GM21360 (cell line): ENCODE data around the gene GPR27.

Experiments used
- ATAC-seq: cut with Tn5 transposase; IDR thresholded peaks from one replicate; pipeline ENCODE4 v1.9.1; 2021; ENCODE audit warnings: mild to moderate bottlenecking, moderate library complexity; ENCODE audit not compliant: unreplicated experiment

The GPR27 gene, protein sequence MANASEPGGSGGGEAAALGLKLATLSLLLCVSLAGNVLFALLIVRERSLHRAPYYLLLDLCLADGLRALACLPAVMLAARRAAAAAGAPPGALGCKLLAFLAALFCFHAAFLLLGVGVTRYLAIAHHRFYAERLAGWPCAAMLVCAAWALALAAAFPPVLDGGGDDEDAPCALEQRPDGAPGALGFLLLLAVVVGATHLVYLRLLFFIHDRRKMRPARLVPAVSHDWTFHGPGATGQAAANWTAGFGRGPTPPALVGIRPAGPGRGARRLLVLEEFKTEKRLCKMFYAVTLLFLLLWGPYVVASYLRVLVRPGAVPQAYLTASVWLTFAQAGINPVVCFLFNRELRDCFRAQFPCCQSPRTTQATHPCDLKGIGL

DNA sequence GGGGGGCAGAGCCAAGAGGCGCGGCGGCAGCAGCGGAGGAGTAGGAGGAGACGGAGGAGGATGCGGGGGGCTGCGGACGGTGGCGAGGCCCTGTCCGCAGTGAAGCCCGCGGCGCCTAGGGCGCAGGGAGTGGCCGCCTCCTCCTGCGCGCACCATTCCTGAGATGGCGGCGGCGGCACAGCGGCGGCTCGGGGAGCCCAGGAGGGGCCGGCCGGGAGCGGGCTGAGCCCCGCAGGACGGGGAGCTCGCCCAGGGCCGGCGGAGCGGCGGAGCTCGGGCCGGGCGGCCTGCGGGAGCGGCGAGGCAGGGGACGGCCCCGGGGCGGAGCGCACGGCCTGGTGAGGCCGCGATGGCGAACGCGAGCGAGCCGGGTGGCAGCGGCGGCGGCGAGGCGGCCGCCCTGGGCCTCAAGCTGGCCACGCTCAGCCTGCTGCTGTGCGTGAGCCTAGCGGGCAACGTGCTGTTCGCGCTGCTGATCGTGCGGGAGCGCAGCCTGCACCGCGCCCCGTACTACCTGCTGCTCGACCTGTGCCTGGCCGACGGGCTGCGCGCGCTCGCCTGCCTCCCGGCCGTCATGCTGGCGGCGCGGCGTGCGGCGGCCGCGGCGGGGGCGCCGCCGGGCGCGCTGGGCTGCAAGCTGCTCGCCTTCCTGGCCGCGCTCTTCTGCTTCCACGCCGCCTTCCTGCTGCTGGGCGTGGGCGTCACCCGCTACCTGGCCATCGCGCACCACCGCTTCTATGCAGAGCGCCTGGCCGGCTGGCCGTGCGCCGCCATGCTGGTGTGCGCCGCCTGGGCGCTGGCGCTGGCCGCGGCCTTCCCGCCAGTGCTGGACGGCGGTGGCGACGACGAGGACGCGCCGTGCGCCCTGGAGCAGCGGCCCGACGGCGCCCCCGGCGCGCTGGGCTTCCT is at the start of gene GPR27:
TSS of gene GPR27 (plus strand) at position 155 of the 909 bp plus-strand sequence. CDS start at position 350, 195 bp downstream.
- no peak for ATAC-seq

DNA sequence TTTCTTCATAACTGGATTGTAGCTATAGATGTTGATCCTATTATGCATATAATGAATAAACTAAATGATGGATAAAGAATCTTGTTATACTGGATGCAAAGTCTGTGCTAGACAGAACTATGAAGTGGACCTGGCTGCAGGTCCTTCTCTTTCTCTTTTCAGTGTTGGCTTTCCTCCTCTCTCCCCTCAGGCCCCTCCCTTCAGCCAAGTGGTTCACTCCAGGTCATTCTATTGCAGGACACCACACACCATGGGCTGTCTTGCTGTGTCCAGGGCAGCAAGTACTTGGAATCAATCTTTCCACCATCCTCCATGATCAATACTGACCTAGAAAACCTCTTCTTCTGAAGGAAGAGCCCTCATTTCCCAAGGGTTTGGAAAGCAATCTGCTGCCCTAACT is 48.7 kb upstream of the GPR27 start:
- ATAC-seq, result no peak

DNA sequence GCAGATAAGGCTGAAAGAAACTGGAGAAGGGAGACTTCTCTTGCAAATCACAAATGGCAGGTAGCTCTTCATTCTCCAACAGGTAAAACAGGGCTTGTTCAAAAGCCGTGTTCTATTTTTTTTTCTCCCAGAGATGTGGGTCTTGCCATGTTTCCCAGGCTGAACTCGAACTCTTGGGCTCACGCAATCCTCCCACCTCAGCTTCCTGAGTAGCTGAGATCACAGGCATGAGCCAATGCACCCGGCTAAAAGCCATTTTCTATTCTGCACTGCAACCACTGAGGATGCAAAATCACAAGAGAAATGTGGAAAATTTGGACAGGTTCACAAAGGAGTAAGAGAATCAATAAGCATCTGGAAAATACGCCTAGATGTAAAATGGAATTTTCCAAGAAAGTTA is 48.0 kb upstream of the GPR27 start:
- ATAC-seq, result no peak

DNA sequence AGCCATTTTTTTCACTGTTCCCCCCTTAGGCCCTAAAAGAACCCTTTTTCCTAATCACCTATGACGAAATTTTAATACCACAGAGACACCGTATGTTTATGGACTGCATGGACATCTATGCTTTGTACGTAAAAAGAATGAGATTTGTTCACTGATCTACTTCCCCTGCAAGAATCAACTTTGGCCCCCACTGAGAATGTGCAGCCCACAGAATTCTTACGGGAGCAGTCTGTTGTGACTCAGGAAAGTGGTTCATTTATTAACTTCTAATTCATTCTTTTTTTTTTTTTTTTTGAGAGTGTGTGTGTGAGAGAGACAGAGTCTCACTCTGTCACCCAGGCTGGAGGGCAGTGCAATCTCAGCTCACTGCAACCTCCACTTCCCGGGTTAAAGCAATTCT is 46.1 kb upstream of the GPR27 start:
- no peak for ATAC-seq

DNA sequence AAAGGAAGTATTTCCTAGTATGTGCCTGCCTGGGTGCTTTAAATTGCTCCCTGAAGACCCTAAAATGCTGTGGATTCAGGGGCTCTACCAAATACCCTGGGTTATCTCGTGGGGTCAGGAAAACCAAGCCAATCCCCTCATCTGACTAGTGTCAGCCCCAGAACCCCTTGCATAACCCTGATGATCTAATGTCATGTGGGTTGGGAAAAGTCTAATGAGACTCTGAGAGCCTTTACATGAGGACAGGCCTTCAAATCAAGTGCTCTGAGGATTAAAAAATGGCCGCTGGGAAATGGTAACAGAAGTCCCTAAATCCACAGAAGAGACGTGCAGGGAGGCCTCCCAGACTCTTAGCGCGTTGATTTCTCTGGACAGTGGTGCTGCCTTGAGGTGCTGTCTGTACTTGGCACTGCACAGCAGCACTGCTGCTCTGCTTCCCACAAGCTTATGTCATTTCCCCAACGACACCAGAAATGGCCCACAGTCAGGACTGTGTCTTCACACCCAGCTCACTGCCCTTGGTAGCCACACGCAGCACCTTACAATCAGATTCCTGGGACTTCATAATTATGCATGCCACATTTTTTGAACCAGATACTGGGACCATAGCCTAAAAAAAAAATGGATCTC is 45.1 kb upstream of the GPR27 start:
- ATAC-seq, result no peak

DNA sequence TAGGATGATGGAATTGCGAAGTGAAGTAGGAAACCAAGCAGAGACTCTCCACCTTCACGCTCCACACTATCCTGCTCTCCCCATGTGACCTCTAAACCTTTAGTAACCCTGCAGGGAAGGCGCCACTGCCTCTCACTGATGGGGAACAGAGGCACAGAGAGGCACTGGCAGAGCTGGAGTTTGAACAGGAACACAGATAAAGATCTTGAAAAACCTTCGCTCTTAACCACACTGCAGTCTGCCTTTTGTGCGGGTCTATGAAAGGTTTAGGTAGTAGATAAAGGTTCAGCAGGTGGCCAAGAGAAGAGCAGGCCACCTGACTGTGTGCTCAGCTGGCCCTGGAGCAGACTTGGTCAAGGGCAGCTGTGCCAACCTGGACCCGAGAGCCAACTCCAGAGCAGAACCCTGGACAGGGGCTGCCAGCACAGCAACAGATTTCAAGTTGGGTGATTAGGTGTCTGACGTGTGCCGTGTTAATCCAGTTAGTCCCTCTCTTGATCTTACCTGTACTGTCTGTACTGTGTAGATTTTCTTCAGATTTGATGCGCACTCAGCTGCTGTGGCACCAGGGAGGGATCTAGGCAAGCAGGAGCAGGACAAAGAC is 43.6 kb upstream of the GPR27 start:
- ATAC-seq, result no peak

DNA sequence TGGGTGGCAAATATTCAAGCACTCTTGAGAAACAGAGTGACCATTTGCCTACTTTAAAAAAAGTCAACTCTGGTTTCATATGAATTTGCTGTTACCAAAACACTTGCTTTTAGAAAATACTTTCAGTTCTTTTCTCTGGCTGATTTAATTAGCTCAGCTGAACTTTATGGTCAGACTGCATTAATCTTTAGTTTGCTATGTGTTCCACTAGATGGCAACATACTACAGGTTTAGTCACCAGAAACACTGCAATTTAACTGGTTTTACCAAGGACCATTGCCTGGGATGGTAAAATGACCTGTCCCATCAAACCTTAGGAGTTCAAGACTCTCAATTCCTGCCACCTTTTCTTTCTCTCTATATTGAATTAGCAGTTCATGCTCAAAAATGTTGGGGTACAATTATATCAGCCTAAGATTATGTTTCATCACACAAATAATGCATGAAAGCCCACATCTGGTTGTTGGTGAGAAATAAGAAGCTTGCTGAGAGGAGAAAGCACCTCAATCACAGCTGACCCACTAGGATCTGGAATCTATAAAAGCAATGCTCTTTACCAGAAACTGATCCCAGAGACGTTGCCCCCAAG is 42.7 kb upstream of the GPR27 start:
- peak; percentile 75 for ATAC-seq

DNA sequence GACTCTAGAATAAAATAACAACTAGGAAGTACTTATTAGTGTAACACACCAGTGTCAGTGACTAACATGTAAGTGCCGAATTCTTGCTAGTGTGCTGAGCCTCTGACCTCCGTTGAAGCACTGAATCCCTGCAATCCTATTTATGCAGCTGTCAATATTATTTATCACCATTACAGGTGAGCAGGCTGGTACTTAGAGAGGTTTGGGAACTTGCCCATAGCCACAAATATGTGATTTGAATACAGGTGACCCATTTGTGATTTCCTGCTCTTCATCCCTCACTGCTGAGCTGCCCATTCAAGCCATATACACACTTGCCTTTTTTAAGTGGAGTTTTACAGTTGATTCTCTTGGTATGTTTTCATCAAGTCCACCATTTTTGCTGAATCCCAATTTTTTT is 40.6 kb upstream of the GPR27 start:
- no peak for ATAC-seq

DNA sequence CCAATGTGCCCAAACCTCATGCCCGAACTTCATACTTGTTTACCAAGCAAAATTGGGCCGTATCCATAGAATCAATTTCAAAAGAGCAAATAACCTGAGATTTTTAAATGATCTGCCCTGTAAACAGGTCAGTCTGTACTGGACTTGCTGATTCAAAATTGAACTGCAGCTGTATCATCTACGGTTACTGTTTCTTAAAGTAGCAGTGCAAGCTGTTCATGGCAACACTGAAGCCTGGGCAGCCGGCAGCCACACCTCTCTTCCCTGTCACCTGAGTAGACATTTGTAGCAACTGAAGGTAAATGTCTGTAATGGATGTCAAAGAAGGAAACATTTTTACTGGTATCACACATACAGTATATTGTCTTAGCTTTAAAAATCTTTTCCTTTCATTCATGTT is 39.1 kb upstream of the GPR27 start:
- no peak for ATAC-seq

DNA sequence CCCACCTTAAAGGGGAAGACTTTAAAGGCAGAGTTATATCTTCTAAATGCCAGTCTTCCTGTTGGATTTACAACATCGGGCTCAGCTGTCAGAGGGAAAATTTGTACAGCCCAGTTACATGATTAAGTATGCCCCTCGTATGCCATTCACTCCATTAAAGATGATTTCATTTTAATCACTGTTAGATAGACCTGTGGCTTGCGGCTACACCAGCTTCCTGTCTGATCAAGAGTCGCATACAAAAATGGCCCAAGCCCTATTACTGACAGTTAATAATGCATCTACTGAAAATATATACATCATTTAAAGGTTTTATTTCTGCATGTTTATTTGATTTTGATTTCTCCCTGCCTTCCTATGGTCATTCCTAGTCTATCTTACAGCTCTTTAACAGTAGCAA is 35.6 kb upstream of the GPR27 start:
- ATAC-seq, result no peak

DNA sequence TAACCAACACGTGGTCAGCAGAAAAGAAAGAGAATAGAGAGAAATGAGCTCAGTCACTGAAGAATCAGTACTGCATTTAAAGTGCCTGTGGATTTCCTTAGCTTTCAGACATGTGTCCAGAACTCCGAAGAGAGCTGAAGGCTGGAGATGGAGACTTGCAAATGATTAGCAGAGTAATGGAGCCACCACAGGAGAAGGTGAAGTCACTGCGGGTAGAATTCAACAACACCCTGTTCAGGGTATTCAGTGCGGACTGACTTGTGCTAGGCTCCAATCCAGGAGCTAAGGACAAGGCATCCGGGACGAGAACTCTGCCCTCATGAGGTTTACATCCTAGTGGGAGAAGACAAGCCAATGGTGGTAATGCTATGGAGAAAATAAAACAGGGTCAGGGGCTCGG is 32.7 kb upstream of the GPR27 start:
- ATAC-seq, result no peak

DNA sequence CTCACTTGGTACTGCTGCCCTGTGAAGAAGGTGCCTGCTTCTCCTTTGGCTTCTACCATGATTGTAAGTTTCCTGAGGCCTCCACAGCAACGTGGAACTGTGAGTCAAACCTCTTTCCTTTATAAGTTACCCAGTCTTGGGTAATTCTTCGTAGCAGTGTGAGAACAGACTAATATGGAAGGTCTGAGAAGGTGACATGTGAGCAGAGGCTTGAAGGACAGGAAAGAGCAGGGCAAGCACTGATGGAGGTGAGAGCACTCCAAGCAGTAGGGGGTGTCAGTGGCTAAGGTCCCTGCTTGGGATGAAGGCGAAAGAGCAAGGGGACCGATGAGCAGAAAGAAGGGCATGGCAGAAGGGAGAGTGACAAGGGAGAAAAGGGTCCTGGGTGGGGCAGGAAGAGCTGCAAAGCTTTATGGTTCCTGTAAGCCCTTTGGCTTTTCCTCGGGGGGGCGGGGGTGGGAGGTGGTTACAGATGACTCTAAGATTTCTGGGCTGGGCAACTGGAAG is 32.0 kb upstream of the GPR27 start:
- ATAC-seq, result no peak

DNA sequence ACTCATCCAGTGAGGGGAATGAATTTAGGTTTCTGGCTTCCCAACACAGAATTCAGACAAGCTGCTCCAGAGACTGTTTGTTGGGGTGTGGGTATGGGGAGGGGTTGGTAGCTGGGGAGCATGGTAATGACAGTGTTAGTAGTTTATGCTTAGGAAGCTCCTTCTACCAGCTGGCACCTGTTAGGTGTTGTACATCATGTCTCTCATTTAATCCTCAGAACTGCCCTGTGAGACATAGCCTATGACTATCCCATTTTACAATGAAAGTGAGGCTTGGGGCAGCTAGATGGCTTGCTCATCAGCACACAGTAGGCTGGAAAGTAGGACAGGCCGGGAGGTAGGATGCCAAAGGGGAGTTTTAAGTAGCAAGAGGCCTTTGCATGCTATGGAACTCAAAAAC is 31.0 kb upstream of the GPR27 start:
- no peak for ATAC-seq

DNA sequence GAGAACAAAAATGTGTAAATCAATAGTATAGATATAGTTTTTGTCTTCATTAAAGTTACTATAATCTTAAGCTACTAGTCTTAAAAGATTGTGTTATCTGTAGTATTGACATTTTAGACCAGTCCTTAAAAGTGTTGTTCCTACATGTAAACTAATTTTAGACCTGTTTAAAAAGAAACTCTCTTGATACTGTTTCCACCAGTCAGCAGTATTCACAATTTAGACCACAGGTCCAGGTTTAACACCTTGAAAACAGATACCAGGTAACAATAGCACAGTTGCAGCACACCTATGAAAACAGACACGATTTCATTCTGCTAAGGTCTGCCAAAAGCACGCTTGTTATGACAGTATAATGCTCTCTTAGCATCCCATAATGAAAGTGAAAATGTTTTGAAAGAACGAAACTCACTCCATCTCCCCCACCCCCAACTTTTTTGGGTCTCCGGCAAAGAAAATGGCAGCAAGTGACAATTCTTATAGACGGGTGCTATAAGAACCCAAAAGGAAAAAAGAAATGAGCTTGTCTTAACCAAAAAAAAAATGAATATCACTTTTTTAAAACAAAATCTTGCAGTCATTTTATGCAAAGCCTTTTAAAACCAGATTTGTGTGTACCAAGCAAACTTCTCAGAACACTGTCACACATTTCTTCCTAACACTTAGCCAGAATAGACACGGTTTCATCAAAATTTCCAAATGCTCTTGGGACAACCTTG is 30.0 kb upstream of the GPR27 start:
- no peak for ATAC-seq

DNA sequence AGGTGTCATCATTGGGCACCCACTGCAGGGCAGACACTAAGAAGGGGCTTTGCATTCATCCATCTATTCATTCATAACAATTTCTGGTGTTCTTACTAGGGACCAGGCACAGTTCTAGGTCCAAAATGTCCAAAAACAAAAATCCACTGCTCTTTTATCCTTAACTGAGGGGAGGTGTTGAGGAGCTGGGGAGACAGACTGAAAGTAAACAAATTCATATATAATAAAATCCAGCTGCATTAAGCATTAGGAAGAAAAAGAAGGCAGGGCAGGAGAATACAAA is 29.5 kb upstream of the GPR27 start:
- no peak for ATAC-seq

DNA sequence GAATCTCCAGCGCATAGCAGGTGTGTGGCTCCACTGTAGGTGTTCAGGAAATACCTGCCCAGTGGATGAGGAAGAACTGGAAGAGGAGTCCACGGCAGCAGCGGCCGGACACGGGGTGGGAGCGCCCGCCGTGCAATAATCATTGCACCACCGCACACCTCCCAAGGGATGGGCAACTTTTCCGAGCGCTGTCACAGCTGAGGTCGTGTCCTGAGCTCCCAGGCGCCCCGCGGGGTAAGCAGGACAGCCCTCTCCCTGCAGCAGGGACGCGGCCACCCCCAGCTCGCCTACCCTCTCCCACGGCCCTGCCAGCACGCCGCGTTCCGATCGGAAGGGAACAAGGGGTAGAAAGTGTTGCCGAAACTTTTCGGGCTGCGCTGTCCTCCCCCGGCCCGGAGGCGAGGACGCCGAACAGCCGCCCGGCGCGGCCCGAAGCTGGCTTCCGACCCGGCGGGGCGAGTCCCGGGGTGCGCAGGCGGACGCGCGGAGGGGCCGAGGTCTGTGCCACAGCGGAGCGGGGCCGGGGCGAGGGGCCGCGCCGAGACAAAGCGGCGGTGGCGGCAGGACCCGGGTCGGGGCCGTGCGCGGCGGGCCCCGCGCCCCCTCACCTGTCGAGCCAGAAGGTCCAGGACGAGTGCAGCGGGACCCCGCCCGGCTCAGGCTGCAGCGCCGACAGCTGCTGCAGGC is 28.9 kb upstream of the GPR27 start:
- ATAC-seq, result peak; percentile 39

DNA sequence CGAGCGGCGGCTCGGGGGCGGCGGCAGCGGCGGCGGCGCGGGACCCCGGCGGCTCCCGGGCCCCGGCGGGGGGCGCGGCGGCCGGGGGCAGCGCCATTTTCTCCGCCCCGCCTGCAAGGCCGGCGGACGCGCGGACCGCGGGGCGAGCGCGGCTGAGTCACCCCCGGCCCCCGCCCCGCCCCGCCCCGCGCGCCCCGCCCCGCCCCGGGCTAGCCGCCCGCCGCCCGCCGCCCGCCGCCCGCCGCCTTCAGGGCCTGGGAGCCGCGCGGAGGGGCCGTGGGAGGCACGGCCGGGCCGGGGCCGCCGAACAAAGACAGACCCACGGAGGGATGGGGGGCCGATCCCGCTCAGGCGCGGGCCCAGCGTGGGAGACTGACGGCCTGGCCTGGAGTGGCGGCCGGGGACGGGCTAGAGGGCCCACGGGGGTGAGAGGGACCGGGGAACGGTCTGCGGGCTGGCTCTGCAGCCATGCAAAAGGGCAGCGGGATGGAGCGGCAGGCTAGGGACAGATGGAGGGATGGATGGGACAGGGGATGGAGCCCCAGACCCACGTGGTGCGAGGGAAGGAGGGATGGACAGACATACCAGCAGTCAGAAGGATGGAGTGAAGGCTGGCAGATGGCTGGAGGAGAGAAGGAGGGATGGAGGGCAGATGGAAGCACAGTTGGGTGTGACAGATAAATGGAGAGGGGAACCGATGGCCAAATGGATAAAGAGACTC is 28.2 kb upstream of the GPR27 start, which contains the start of gene EIF4E3:
TSS of gene EIF4E3 (minus strand) at position 132 of the 721 bp plus-strand sequence. CDS start at position 97, 35 bp downstream.
- peak; percentile 46 for ATAC-seq

DNA sequence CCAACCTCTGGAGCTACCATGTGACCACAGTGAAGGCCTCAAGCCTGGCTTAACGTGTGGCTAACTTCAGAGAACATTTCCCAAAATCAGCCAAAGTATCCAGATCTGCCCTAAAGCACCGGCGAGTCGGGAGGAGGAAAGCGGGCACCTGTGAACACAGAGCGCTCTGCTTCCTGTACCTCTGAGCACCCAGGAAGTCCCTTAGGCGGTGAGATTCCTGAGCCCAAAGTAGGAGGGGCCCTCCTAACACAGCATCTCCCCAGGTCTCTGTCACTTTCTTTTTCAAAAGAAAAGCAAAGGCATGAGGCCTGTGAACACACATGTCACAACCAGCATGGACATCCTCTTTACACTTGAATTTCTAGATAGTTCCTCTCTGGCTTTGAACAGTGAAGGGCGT is 27.5 kb upstream of the GPR27 start:
- ATAC-seq, result no peak
